ENCODE data around the gene RAVER1. TPM values are rescaled to one million over a fixed set of nuclear protein-coding genes. Genes with fewer than 3 reads are reported as not detected.
A peak's percentile ranks its signal among the peaks of the same experiment; 100 is the strongest.

Gene RAVER1
- total RNA-seq, 4 donors from 2014 or later: 18.3 to 52.0 (median 39.1) TPM

GRCh38 chr19:10295305-10295846 lies 38.0 kb downstream of the RAVER1 start:
- Histone ChIP-seq H3K4me3 (replicated peaks in 1 of 3) (peak overlapping the region in 1 of 3 donors; percentile 27), H3K36me3 (no peaks in the 10 kb centered on the region), H3K9me3 (no peaks in the 10 kb centered on the region), H3K27me3 (peaks cover 33% of the 10 kb centered on the region), H3K27ac (no peak overlapping the region), H3K4me1 (peaks cover 17 to 54% of the 10 kb centered on the region in 2 donors)
- intact Hi-C loops (cut with DNase I): no loop called here
- WGBS, 2 donors: 1 to 7% methylated on average over 13 to 16 of the region's 48 CpGs
- DNase-seq: peak; percentile 79 to 81
- peak in 1 of 6 experiments; percentile 11 for TF ChIP-seq CTCF (IDR thresholded peaks at IDR 0.05)
- peak in 1 of 2 donors; percentile 6 for TF ChIP-seq POLR2A (IDR thresholded peaks at IDR 0.05)

- intact Hi-C loops (cut with DNase I): no loop called here
Observed at GRCh38 chr19:10294368-10294697, 39.0 kb downstream of the RAVER1 start.

GRCh38 chr19:10293637-10294367 lies 39.5 kb downstream of the RAVER1 start:
- Histone ChIP-seq H3K4me1 (peaks cover 29 to 69% of the 10 kb centered on the region in 2 donors), H3K4me3 (replicated peaks in 1 of 3) (no peak overlapping the region), H3K27ac (no peak overlapping the region), H3K27me3 (peaks cover 45% of the 10 kb centered on the region), H3K9me3 (no peaks in the 10 kb centered on the region), H3K36me3 (no peaks in the 10 kb centered on the region)
- DNase-seq: no peak
- 15 to 32% methylated on average over 15 to 17 of the region's 49 CpGs for whole genome bisulfite sequencing, 2 donors
- intact Hi-C loops (cut with DNase I): no loop called here
- TF ChIP-seq CTCF (IDR thresholded peaks at IDR 0.05) (no peak), POLR2A (IDR thresholded peaks at IDR 0.05) (no peak)

More at GRCh38 chr19:10294368-10294697, 39.0 kb downstream of the RAVER1 start:
- Histone ChIP-seq H3K27me3 (peaks cover 40% of the 10 kb centered on the region), H3K4me3 (replicated peaks in 1 of 3) (no peak overlapping the region), H3K9me3 (no peaks in the 10 kb centered on the region), H3K36me3 (no peaks in the 10 kb centered on the region), H3K4me1 (peaks cover 25 to 64% of the 10 kb centered on the region in 2 donors), H3K27ac (no peak overlapping the region)
- peak; percentile 60 to 70 for DNase-seq
- WGBS, 2 donors: 9 to 33% methylated on average over 5 to 11 of the region's 25 CpGs
- peak in 1 of 6 experiments; percentile 4 for TF ChIP-seq CTCF (IDR thresholded peaks at IDR 0.05)
- TF ChIP-seq POLR2A (IDR thresholded peaks at IDR 0.05): no peak

- H3K4me3 ChIP-seq (replicated peaks in 1 of 3): no peak overlapping the region
- intact Hi-C loops (cut with DNase I): no loop called here
- no peaks in the 10 kb centered on the region for H3K36me3 ChIP-seq
- H3K4me1 ChIP-seq: peaks cover 29 to 74% of the 10 kb centered on the region in 2 donors
- peaks cover 49% of the 10 kb centered on the region for H3K27me3 ChIP-seq
- H3K27ac ChIP-seq: no peak overlapping the region
- H3K9me3 ChIP-seq: no peaks in the 10 kb centered on the region
- 19 to 21% methylated on average over 42 to 44 of the region's 56 CpGs for WGBS, 2 donors
- peak; percentile 50 to 54 for DNase-seq
- TF ChIP-seq CTCF (IDR thresholded peaks at IDR 0.05) (no peak), POLR2A (IDR thresholded peaks at IDR 0.05) (no peak)
Observed at GRCh38 chr19:10292789-10293636, 40.3 kb downstream of the RAVER1 start.

Measured in thyroid gland (tissue), 4 donors.